Sigmoid colon (tissue), 7 donors: Measurements from ENCODE around the gene DLGAP3. TPM values are rescaled to one million over a fixed set of nuclear protein-coding genes. Genes with fewer than 3 reads are reported as not detected.
"Not testable (repeated sequence)": the region's sequence is repeated elsewhere in the genome, so short reads cannot be mapped to it uniquely, and the experiment has no call there.

Experiments used
- DNase-seq: peaks from one replicate; pipeline ENCODE4 v3.0.0-alpha.2; 2019
- H3K27ac ChIP-seq, 4 donors: fragments of 200-600 bp; sonication (generic); one replicate each; pipeline ENCODE4 v1.5.1; 2016 to 2019; ENCODE audit warnings: mild to moderate bottlenecking in 1 of 4
- H3K27me3 ChIP-seq, 3 donors: fragments of 200-600 bp; sonication (generic); one replicate each; pipeline ENCODE4 v1.5.1; 2019; ENCODE audit warnings: mild to moderate bottlenecking in 1 of 3
- H3K36me3 ChIP-seq, 4 donors: fragments of 200-600 bp; sonication (generic); one replicate each; pipeline ENCODE4 v1.5.1; 2016 to 2019
- H3K4me1 ChIP-seq, 4 donors: fragments of 200-600 bp; sonication (generic); one replicate each; pipeline ENCODE4 v1.5.1; 2017 to 2019
- H3K4me3 ChIP-seq, 4 donors: fragments of 200-600 bp; sonication (generic); one replicate each; pipeline ENCODE4 v1.5.1; 2017 to 2019; ENCODE audit warnings: mild to moderate bottlenecking in 2 of 4, moderate library complexity in 1 of 4
- H3K9me3 ChIP-seq, 4 donors: fragments of 200-600 bp in 3 of 4; sonication (generic) in 3 of 4; one replicate each; pipeline versions ENCODE4 v1.5.1 to v1.6.1; 2013 to 2019
- CTCF ChIP-seq, 4 experiments: fragments of 450-650 bp in 3 of 4; fragments of 200-600 bp in 1 of 4; IDR thresholded peaks; one replicate each; pipeline ENCODE4 v1.5.1; 2016 to 2019; ENCODE audit warnings: antibody characterized with exemption in 4 of 4, mild to moderate bottlenecking in 3 of 4, moderate library complexity in 2 of 4
- EP300 ChIP-seq, 4 donors: sonication (generic); formaldehyde crosslinking; IDR thresholded peaks; one replicate each; pipeline ENCODE4 v1.6.1; 2017; ENCODE audit warnings: antibody characterized with exemption in 4 of 4
- POLR2A ChIP-seq, 2 donors: fragments of 450-650 bp; IDR thresholded peaks; one replicate each; pipeline ENCODE4 v1.6.1; 2016; ENCODE audit warnings: antibody characterized with exemption in 2 of 2, mild to moderate bottlenecking in 2 of 2, moderate library complexity in 2 of 2
- POLR2AphosphoS5 ChIP-seq, 4 donors: sonication (generic); formaldehyde crosslinking; IDR thresholded peaks; one replicate each; pipeline ENCODE4 v1.6.1; 2017; ENCODE audit warnings: antibody characterized with exemption in 4 of 4
- WGBS, 2 donors: extraction: QIAGEN DNeasy Blood & Tissue Kit; methylation state at CpG; one replicate each; pipeline ENCODE4 v1.1.7; 2013; 5-methylcytosine and 5-hydroxymethylcytosine counted together
- intact Hi-C: fragments of 100-400 bp; cut with DNase I; formaldehyde crosslinking; loops from one replicate; pipeline ENCODE4 v1.15.1; 2023
- polyA plus RNA-seq, 3 donors: library from polyadenylated mRNA; stranded (reverse); fragments of 200-250 nt; gene quantifications; one replicate each; pipeline ENCODE4 v1.2.3, GENCODE V29; 2013
- total RNA-seq, 4 donors: library from RNA; depleted of rRNA; stranded (reverse); fragments of >200 nt; gene quantifications; one replicate each; pipeline ENCODE4 v1.1.0, GENCODE V29; 2016
- donor health status: healthy with polysubstance abuse.
- donor health status: Bipolar disorder and iron deficiency.
- donor health status: healthy.

The DLGAP3 gene
- total and polyA plus RNA-seq, 7 donors: 0.36 to 0.68 (median 0.55) TPM; not detected in 2

DNA sequence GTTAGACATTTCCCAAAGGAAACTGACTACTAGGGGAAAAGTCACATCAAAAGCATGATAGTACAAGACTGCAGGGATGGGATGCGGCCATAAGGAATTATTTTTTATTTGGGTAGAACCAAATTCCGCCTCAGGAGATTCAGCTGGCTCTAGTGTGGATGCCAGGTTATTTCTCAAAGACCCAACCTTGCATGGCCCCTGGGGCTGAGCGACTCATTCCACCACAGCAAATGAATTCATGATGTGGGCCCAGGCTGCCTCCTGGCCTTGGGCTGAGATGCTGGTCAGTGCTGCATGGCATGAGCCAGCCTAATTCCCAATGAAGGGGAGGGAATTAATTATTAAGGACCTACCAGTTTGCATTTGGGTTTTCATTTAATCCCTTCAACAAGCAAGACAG lies 43.9 kb upstream of the DLGAP3 start:
- 93% methylated on average over 3 of the region's 3 CpGs for WGBS, 2 donors
- no peak overlapping the region for H3K27ac ChIP-seq
- no peak for DNase-seq
- peaks cover 0 to 12% (median 0%) of the 10 kb centered on the region in 3 donors for H3K27me3 ChIP-seq
- intact Hi-C loops: no loop called here
- TF ChIP-seq CTCF (IDR thresholded peaks at IDR 0.05) (no peak), POLR2A (IDR thresholded peaks at IDR 0.05) (no peak), POLR2AphosphoS5 (IDR thresholded peaks at IDR 0.05) (no peak), EP300 (IDR thresholded peaks at IDR 0.05) (no peak)
- no peaks in the 10 kb centered on the region for H3K4me1 ChIP-seq
- H3K9me3 ChIP-seq: peaks cover 0 to 3% (median 0%) of the 10 kb centered on the region in 4 donors
- H3K4me3 ChIP-seq: no peak overlapping the region
- peaks cover 0 to 3% (median 0%) of the 10 kb centered on the region in 4 donors for H3K36me3 ChIP-seq

GRCh38 chr1:34970829-34971228 lies 41.4 kb upstream of the DLGAP3 start:
- no peak overlapping the region for H3K4me3 ChIP-seq
- H3K9me3 ChIP-seq: peaks cover 0 to 3% (median 0%) of the 10 kb centered on the region in 4 donors
- TF ChIP-seq POLR2A (IDR thresholded peaks at IDR 0.05): no peak
- no peak for TF ChIP-seq POLR2AphosphoS5 (IDR thresholded peaks at IDR 0.05)
- no peak for TF ChIP-seq CTCF (IDR thresholded peaks at IDR 0.05)
- no peak for TF ChIP-seq EP300 (IDR thresholded peaks at IDR 0.05)
- intact Hi-C loops: no loop called here
- H3K27ac ChIP-seq: no peak overlapping the region
- peaks cover 0 to 12% (median 0%) of the 10 kb centered on the region in 3 donors for H3K27me3 ChIP-seq
- no peaks in the 10 kb centered on the region for H3K36me3 ChIP-seq
- no peaks in the 10 kb centered on the region for H3K4me1 ChIP-seq
- WGBS, 2 donors: 55 to 59% methylated on average over 5 of the region's 5 CpGs
- DNase-seq: no peak

DNA sequence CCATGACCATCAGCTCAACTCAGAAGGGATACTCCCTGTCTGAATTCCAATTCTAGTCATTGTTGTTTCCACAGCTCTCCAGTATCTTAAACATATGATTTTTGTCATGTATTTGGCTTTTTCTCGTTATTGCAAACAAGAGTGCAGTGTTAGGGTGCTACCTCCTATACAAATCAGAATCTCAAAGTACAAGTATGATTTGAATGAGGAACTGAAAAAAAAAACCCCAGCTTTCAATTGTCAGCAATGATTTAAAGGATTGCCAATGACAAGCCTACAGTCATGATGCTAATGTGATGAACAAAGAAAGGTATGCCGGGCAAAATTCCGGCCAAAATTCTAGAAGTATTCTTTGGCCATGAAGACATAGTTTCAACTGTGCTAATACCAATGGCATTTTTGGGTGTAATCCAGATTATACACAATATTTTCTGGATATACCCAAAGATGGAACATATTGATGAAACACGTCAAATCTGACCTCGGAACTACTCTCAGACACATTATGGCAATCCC lies 40.8 kb upstream of the DLGAP3 start:
- H3K9me3 ChIP-seq: peaks cover 0 to 3% (median 0%) of the 10 kb centered on the region in 4 donors
- TF ChIP-seq EP300 (IDR thresholded peaks at IDR 0.05): no peak
- no peak for TF ChIP-seq POLR2AphosphoS5 (IDR thresholded peaks at IDR 0.05)
- no peak for TF ChIP-seq POLR2A (IDR thresholded peaks at IDR 0.05)
- no peak for TF ChIP-seq CTCF (IDR thresholded peaks at IDR 0.05)
- 91 to 94% methylated on average over 5 of the region's 5 CpGs for WGBS, 2 donors
- no peaks in the 10 kb centered on the region for H3K36me3 ChIP-seq
- DNase-seq: no peak
- no peaks in the 10 kb centered on the region for H3K4me1 ChIP-seq
- no peak overlapping the region for H3K27ac ChIP-seq
- H3K27me3 ChIP-seq: peaks cover 0 to 12% (median 0%) of the 10 kb centered on the region in 3 donors
- no peak overlapping the region for H3K4me3 ChIP-seq
- intact Hi-C loops: no loop called here

GRCh38 chr1:34968297-34968696 lies 38.8 kb upstream of the DLGAP3 start:
- DNase-seq, H3K4me1 ChIP-seq, H3K36me3 ChIP-seq, H3K4me3 ChIP-seq, H3K9me3 ChIP-seq, intact Hi-C loops, H3K27ac ChIP-seq: not testable (repeated sequence)
- H3K27me3 ChIP-seq: peaks cover 0 to 12% (median 0%) of the 10 kb centered on the region in 3 donors
- 82 to 83% methylated on average over 3 of the region's 3 CpGs for WGBS, 2 donors

DNA sequence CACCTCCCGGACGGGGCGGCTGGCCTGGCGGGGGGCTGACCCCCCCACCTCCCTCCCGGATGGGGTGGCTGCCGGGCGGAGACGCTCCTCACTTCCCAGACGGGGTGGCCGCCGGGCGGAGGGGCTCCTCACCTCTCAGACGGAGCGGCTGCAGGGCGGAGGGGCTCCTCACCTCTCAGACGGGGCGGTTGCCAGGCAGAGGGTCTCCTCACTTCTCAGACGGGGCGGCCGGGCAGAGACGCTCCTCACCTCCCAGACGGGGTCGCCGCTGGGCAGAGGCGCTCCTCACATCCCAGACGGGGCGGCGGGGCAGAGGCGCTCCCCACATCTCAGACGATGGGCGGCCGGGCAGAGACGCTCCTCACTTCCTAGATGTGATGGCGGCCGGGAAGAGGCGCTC lies 38.2 kb upstream of the DLGAP3 start:
- intact Hi-C loops, H3K4me3 ChIP-seq, H3K4me1 ChIP-seq, DNase-seq, H3K36me3 ChIP-seq, H3K27ac ChIP-seq, H3K9me3 ChIP-seq: not testable (repeated sequence)
- peaks cover 0 to 12% (median 0%) of the 10 kb centered on the region in 3 donors for H3K27me3 ChIP-seq
- 94 to 98% methylated on average over 19 to 21 of the region's 36 CpGs for WGBS, 2 donors

GRCh38 chr1:34965597-34965996 lies 36.1 kb upstream of the DLGAP3 start:
- no peak overlapping the region for H3K4me3 ChIP-seq
- TF ChIP-seq CTCF (IDR thresholded peaks at IDR 0.05) (no peak), EP300 (IDR thresholded peaks at IDR 0.05) (no peak), POLR2A (IDR thresholded peaks at IDR 0.05) (no peak), POLR2AphosphoS5 (IDR thresholded peaks at IDR 0.05) (no peak)
- intact Hi-C loops: no loop called here
- H3K9me3 ChIP-seq: peaks cover 0 to 3% (median 0%) of the 10 kb centered on the region in 4 donors
- no peak overlapping the region for H3K27ac ChIP-seq
- H3K4me1 ChIP-seq: no peaks in the 10 kb centered on the region
- WGBS, 2 donors: 87 to 92% methylated on average over 2 of the region's 2 CpGs
- peaks cover 0 to 7% (median 0%) of the 10 kb centered on the region in 3 donors for H3K27me3 ChIP-seq
- no peak for DNase-seq
- H3K36me3 ChIP-seq: no peaks in the 10 kb centered on the region
